ENCODE data around the gene PRH2.

DNA sequence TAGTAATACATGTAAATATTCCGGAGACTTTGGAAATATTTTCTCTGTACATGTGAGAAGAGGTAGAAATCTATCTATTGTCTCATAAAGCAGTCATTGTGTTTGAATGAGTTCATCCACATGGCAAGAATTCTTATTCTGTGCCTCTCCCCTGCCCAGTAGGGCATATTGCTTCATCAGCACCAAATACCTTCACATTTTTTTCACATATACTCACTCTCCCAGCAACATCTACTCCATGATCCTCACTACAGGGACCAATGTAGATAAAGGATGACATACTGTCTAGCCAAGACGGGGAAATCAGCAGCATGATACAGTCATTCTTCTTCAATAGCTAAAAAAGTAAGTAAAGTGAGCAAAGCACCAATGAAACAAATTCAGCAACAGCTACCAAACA, 11.4 kb downstream of the PRH2 start:
- TF ChIP-seq, protein P1, sequence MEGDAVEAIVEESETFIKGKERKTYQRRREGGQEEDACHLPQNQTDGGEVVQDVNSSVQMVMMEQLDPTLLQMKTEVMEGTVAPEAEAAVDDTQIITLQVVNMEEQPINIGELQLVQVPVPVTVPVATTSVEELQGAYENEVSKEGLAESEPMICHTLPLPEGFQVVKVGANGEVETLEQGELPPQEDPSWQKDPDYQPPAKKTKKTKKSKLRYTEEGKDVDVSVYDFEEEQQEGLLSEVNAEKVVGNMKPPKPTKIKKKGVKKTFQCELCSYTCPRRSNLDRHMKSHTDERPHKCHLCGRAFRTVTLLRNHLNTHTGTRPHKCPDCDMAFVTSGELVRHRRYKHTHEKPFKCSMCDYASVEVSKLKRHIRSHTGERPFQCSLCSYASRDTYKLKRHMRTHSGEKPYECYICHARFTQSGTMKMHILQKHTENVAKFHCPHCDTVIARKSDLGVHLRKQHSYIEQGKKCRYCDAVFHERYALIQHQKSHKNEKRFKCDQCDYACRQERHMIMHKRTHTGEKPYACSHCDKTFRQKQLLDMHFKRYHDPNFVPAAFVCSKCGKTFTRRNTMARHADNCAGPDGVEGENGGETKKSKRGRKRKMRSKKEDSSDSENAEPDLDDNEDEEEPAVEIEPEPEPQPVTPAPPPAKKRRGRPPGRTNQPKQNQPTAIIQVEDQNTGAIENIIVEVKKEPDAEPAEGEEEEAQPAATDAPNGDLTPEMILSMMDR (IDR thresholded peaks at IDR 0.05), result no peak
- no peak for TF ChIP-seq POLR2A (IDR thresholded peaks at IDR 0.05)

Data from heart left ventricle (tissue), 13 donors.